IPS DF 6.9 (cell line): ENCODE results near the gene MEX3A.

Experiments used
- DNase-seq: peaks from one replicate; pipeline ENCODE4 v3.0.0-alpha.2; 2013; ENCODE audit warnings: low read depth, low spot score
- H3K27ac ChIP-seq: one replicate; pipeline ENCODE4 v1.5.1; 2013; ENCODE audit warnings: low read length, control low read depth
- H3K27me3 ChIP-seq: 2 replicates; pipeline ENCODE4 v1.6.1; 2013; ENCODE audit warnings: mild to moderate bottlenecking, low read length; ENCODE audit not compliant: control insufficient read depth, insufficient read depth
- H3K36me3 ChIP-seq: 2 replicates; pipeline ENCODE4 v1.6.1; 2013; ENCODE audit warnings: low read length; ENCODE audit not compliant: control insufficient read depth, insufficient read depth
- H3K4me1 ChIP-seq: 2 replicates; pipeline ENCODE4 v1.6.1; 2013; ENCODE audit warnings: low read length; ENCODE audit not compliant: control insufficient read depth, insufficient read depth
- H3K4me3 ChIP-seq: 2 replicates; pipeline ENCODE4 v1.5.1; 2013; ENCODE audit warnings: mild to moderate bottlenecking, low read length
- H3K9me3 ChIP-seq: 2 replicates; pipeline ENCODE4 v1.6.1; 2013; ENCODE audit warnings: low read length, inconsistent platforms; ENCODE audit not compliant: control insufficient read depth, insufficient read depth
- WGBS: extraction: QIAGEN DNeasy Blood & Tissue Kit; methylation state at CpG from one replicate; pipeline ENCODE4 v1.1.7; 2013; ENCODE audit warnings: mixed read lengths, missing lambda C conversion rate; ENCODE audit not compliant: insufficient read length, insufficient coverage; 5-methylcytosine and 5-hydroxymethylcytosine counted together

MEX3A gene

DNA sequence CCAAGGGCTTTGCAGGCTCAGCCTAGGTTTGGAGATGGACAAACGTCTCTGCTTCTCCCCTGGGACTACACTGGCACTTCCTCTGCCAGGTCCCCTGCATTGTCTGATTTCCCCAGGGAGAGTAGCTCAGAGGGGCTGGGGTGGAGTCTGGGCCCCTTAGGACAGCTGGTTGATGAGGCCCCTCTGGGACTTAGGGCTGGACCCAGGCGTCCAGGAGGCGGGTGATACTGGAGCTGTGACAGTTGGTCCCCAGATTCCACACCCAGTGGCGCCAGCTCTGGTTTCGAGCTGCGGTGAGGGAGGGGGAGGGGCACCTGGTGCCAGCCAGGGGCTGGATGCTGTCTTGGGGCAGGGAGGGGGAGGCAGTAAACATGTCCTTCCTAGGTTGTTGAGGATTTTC is 7.4 kb upstream of the MEX3A start:
- H3K4me1 ChIP-seq, result peaks cover 6% of the 10 kb centered on the region; the same call in 1 of the 2 replicates
- H3K36me3 ChIP-seq, result no peaks in the 10 kb centered on the region
- no peak overlapping the region for H3K27ac ChIP-seq
- H3K9me3 ChIP-seq, result no peaks in the 10 kb centered on the region
- WGBS, result no CpG with 5 or more reads among the region's 6 CpGs
- DNase-seq, result no peak
- no peak overlapping the region for H3K4me3 ChIP-seq
- H3K27me3 ChIP-seq, result no peaks in the 10 kb centered on the region

DNA sequence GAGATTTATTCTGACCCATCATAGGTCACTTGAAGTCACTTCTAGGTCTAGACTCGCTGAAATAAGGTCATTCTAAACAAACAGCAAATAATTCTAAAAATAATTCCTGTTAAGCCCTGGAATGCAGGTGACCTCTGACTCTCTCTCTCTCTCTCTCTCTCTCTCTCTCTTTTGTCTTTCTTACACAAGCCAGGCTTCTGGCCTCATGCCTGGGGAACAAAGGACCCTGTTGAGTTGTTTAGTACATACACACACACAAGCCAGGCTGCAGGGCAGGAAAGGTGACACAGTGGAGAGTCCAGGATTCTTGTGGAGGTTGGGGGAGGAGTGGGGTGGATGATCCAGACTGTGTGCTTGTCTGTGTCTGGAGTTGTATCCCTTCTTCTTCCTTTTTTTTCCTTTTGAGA is 4.0 kb upstream of the MEX3A start:
- no peak for DNase-seq
- Histone ChIP-seq H3K27ac (no peak overlapping the region), H3K4me3 (no peak overlapping the region), H3K9me3 (no peaks in the 10 kb centered on the region), H3K27me3 (no peaks in the 10 kb centered on the region), H3K36me3 (no peaks in the 10 kb centered on the region), H3K4me1 (peaks cover 7% of the 10 kb centered on the region; the same call in 1 of the 2 replicates)
- WGBS, result no CpG with 5 or more reads among the region's 1 CpG

DNA sequence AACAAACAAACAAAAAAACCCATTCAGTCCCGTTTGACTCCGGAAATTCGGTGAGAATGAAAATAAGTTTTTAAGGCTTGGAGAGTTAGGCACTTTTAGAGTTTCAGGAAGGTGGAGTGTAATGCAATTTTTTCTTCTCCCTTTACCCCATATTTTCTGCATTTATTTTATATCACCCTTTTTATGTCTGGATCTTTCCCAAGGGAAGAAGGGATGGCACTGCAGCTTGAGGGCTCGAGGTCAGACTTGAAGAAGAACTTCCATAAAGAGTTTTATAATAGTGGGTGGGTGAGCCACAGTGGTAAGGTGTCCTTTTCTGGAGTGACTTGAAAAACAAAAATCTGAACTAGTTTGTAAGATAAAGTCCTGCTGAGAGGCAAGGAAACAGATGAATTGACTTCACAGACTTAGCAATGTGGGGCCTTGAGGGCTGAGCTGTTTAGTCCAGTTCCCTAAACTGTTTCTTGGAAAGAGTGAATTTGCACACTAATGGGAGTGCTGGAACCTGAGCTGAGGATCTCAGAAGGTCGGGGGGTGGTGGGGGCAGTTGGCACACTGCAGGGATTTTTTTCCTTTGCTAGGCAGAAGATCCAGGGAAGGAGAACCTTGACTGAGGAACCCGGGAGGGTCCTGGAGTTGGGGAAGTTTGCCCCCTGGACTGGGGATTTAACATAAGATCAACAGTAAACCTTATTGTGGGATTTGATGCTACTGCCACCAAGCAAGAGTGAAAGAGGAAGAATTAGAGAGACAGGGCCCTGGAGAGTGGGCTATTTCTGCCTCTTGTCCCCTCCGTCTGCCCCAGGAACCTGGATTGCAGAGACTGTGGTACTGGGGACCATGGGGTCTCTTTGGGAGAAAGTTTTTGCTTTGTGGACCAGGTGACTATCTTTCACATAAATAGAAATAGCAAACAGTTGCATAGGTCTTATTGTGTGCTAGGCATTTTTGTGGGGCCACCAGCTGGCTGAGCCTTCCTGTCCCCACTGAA is 1.8 kb upstream of the MEX3A start:
- Histone ChIP-seq H3K4me1 (0 out of 2 replicates have a peak, but pooled peaks cover 4% of the 10 kb centered on the region), H3K27me3 (no peaks in the 10 kb centered on the region), H3K36me3 (no peaks in the 10 kb centered on the region), H3K27ac (no peak overlapping the region), H3K4me3 (peak overlapping the region; percentile 3; the same call in 1 of the 2 replicates), H3K9me3 (no peaks in the 10 kb centered on the region)
- no peak for DNase-seq
- no CpG with 5 or more reads among the region's 7 CpGs for WGBS

DNA sequence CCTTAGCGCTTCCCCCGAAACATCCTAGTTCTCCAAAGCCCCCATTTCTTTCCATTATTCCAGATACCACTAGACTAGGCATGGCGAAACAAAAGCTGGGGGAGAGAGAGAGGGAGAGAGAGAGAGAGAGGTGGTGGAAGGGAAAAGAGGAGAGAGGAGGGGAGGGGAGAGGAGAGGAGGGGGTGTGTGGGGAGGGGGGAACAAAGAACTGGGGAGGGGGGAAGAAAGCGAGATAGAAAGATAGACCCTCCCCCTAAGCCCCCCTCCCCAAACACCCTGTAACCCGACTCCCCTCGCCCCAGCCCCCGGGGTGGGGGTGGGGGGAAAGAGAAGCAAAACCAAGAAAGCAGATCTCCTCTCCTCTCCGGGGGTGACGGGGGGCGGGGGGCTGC is 352 bp downstream of the MEX3A start:
- Histone ChIP-seq H3K4me1 (peaks cover 11% of the 10 kb centered on the region), H3K27ac (no peak overlapping the region), H3K36me3 (no peaks in the 10 kb centered on the region), H3K4me3 (peak overlapping the region; percentile 49), H3K9me3 (no peaks in the 10 kb centered on the region), H3K27me3 (no peaks in the 10 kb centered on the region)
- DNase-seq, result no peak
- no CpG with 5 or more reads among the region's 10 CpGs for WGBS

DNA sequence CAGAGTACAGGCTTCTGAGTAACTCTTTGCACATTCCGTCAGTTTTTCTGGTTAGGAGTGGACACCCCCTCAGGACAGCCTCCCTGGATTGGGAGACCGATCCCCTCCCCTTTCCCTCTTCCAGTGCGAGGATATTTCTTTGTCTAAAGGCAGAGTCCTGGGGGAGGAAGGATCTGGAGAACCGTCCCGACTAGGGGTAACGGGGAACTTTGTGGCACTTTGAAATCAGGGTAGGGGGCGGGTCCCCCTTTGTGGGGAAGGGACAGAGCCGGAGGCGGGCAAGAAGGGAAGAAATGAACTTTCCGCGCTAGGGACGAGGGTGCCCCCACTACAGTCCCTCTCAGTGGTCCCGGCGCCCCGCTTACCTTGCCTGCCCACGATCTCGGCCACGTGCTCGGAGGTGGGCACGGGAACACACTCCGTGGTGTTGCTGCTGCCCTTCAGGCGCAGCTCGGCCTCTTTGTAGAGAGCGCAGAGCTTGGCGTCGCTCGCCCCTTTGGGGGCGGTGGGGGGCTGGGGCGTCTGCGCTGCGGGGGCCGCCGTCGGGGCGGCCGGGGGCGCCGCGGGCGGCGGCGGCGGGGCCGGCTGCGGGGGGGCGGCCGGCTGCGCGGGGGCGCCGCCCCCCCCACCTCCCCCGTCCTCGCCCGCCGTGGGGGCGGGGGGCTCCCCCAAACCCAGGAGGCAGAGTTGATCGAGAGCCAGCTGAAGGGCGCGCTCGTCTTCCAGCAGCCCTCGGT is 917 bp downstream of the MEX3A start:
- no peaks in the 10 kb centered on the region for H3K27me3 ChIP-seq
- H3K4me1 ChIP-seq, result peaks cover 14% of the 10 kb centered on the region
- DNase-seq, result no peak
- H3K27ac ChIP-seq, result no peak overlapping the region
- no peaks in the 10 kb centered on the region for H3K9me3 ChIP-seq
- peak overlapping the region; percentile 49 for H3K4me3 ChIP-seq
- WGBS, result no CpG with 5 or more reads among the region's 61 CpGs
- no peaks in the 10 kb centered on the region for H3K36me3 ChIP-seq

DNA sequence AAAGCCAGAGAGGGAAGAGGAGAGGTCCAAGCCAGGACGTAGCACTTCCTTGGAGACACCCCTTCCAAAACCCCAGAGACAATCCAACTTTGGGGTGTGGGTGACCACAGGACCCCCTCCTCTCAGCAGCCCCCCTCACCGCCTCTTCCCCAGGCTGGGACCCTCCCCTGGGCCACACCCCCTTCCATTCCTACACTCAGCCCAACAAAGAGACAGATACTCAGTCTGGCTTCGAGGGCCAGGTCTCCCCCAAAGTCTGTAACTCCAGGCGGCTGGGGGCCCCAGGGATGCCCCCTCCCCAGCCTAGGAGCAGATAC is 1.4 kb downstream of the MEX3A start:
- no peak for DNase-seq
- H3K4me1 ChIP-seq, result peaks cover 17% of the 10 kb centered on the region
- no peaks in the 10 kb centered on the region for H3K27me3 ChIP-seq
- peak overlapping the region; percentile 49 for H3K4me3 ChIP-seq
- no peaks in the 10 kb centered on the region for H3K9me3 ChIP-seq
- H3K27ac ChIP-seq, result no peak overlapping the region
- WGBS, result no CpG with 5 or more reads among the region's 4 CpGs
- no peaks in the 10 kb centered on the region for H3K36me3 ChIP-seq

DNA sequence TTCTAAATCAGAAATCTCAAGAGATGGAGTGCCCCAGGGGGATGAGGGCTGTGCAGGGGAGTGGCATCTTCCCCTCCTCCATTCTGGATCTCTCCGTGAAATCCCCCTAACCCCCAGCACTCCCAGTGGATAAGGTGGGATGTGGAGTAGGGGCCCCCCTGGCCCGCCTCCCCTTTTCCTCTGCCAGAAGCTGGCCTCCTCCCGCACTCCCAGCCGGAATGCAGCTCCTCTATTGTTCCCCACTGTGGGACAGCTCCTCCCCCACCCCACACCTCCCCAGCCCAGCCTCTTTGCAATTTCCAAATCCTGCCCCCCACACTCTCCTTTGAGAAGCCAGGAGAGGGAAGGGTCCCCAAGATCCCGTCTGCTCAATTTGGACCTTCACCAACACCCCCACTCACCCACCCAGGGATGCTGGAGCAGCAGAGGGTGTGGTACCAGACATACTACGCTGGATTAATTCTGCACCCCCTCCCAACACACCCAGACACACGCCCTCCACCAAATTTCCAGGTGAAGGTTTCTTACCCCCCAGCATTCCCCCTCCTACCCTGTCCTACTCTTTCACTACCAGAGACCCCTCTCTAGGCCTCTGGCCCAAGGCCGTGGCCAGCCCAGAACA is 1.9 kb downstream of the MEX3A start:
- DNase-seq, result no peak
- WGBS, result no CpG with 5 or more reads among the region's 8 CpGs
- Histone ChIP-seq H3K27ac (no peak overlapping the region), H3K27me3 (no peaks in the 10 kb centered on the region), H3K36me3 (no peaks in the 10 kb centered on the region), H3K9me3 (no peaks in the 10 kb centered on the region), H3K4me3 (peak overlapping the region; percentile 49; the same call in 1 of the 2 replicates), H3K4me1 (peaks cover 20% of the 10 kb centered on the region)

DNA sequence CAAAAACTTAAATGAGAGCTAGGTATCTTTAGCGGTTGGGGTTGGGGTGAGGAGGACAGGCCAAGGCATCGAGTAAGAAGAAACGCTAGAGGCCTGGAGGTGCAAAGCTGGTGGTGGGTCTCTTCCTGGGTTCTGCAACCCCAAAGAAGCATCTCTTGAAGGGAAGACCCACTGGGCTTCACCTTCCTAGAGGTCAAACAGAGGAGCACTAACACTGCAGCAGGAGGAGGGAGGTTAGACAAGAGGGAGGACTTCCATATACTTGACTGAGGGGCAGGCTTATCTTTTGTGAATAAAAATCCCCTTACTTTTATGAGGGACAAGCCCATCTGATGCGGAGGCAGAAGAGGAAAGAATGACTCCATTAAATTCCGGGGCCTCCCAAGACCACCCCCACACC is 2.5 kb downstream of the MEX3A start:
- Histone ChIP-seq H3K27ac (no peak overlapping the region), H3K4me1 (peaks cover 23% of the 10 kb centered on the region), H3K27me3 (no peaks in the 10 kb centered on the region), H3K9me3 (no peaks in the 10 kb centered on the region), H3K4me3 (no peak overlapping the region; the same call in 1 of the 2 replicates), H3K36me3 (no peaks in the 10 kb centered on the region)
- WGBS, result no CpG with 5 or more reads among the region's 5 CpGs
- DNase-seq, result no peak

DNA sequence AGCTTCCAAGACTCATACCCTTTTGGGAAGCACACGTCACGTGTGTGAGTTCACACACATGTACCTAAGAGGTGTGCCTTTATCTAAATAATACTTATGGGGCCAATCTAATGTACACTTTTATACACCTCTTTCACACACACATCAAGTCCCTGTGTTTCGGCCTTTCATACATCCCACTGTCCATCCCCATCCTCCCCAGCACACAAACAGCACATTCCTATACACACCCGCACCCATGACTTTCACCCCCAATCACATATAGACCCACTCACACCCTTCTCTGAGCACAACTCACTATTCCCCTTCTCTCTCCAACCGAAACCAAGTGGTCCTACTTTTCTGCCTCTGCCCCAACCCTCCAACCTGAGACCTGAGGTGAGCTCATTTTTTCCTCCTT is 3.5 kb downstream of the MEX3A start:
- Histone ChIP-seq H3K4me1 (peaks cover 21% of the 10 kb centered on the region), H3K9me3 (no peaks in the 10 kb centered on the region), H3K4me3 (no peak overlapping the region), H3K27ac (no peak overlapping the region), H3K27me3 (no peaks in the 10 kb centered on the region), H3K36me3 (no peaks in the 10 kb centered on the region)
- WGBS, result no CpG with 5 or more reads among the region's 5 CpGs
- DNase-seq, result no peak

DNA sequence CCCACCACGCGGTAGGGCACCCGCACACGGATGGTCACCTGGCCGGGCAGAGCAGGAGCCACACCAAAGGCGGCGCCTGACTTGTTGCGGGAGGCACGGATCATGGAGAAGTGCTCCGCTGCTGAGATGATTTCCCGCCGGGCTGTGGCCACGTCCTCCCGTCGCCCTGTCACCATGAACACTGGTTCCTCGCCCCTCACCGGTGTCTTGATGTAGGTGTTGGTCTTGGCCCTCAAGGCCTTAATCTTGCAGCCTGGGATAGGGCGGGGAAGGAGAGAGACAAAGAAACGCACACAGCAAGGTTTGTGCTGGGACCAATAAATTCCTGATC is 4.9 kb downstream of the MEX3A start:
- peaks cover 28% of the 10 kb centered on the region for H3K4me1 ChIP-seq
- no peak overlapping the region for H3K4me3 ChIP-seq
- no CpG with 5 or more reads among the region's 19 CpGs for whole genome bisulfite sequencing
- no peaks in the 10 kb centered on the region for H3K27me3 ChIP-seq
- no peak for DNase-seq
- no peaks in the 10 kb centered on the region for H3K9me3 ChIP-seq
- no peaks in the 10 kb centered on the region for H3K36me3 ChIP-seq
- no peak overlapping the region for H3K27ac ChIP-seq
